ENCODE data around the gene OVAAL. TPM values are rescaled to one million over a fixed set of nuclear protein-coding genes. Genes with fewer than 3 reads are reported as not detected.

OVAAL gene
- total and polyA plus RNA-seq, 2 of the 8 experiments (the other 6 are each of a cell fraction or from before 2014, with no cell fraction given), result not detected

GRCh38 chr1:180533266-180533987 is 25.3 kb upstream of the OVAAL start:
- CTCF ChIA-PET (ENCODE audit: partially characterized antibody), result interaction anchor here (0.7 to 8.5 kb wide), 25 partner anchors 9 to 584 kb away, joined by 3 to 77 read pairs (median 3); partner anchors contain the start of gene ACBD6
- DNase-seq (ENCODE audit: low read depth in 1 of 2, low spot score in 2 of 2), result peak; percentile 15 to 84
- H3K18ac ChIP-seq (ENCODE audit: extremely low read depth, low read length), result no peak overlapping the region
- TF ChIP-seq MAX (IDR thresholded peaks at IDR 0.05) (peak; percentile 14; the same call in 1 of the 2 replicates), YY1 (IDR thresholded peaks at IDR 0.05; ENCODE audit: low read depth, low read length) (peak; percentile 93), CHD1 (IDR thresholded peaks at IDR 0.05; ENCODE audit: low read depth, low read length) (no peak), SIX5 (IDR thresholded peaks at IDR 0.05; ENCODE audit: low read depth, low read length) (no peak), EZH2 (IDR thresholded peaks at IDR 0.05; ENCODE audit: low read depth, low read length, severe bottlenecking) (no peak), FOSL1 (IDR thresholded peaks at IDR 0.05; ENCODE audit: insufficient read depth, low read depth, low read length) (no peak), HDAC2 (IDR thresholded peaks at IDR 0.05; ENCODE audit: borderline replicate concordance in 1 of 2, low read depth in 2 of 2, low read length in 2 of 2) (no peak), KDM5A (IDR thresholded peaks at IDR 0.05; ENCODE audit: low read length) (no peak), E2F6 (IDR thresholded peaks at IDR 0.05) (0 out of 2 replicates have a peak, but pooled peaks have one; percentile 56), TBP (IDR thresholded peaks at IDR 0.05; ENCODE audit: low read depth, low read length) (no peak), SUZ12 (IDR thresholded peaks at IDR 0.05; ENCODE audit: low read length) (no peak), SP2 (IDR thresholded peaks at IDR 0.05; ENCODE audit: low read length) (no peak)

More at GRCh38 chr1:180533266-180533987, 25.3 kb upstream of the OVAAL start:
- H3K79me2 ChIP-seq (ENCODE audit: control insufficient read depth in 1 of 2, insufficient read depth in 2 of 2, low read length in 2 of 2), result no peaks in the 10 kb centered on the region
- no peak overlapping the region for H2BK15ac ChIP-seq (ENCODE audit: low read length)
- no peaks in the 10 kb centered on the region for H3K79me1 ChIP-seq (ENCODE audit: low read depth, low read length)
- H2BK5ac ChIP-seq (ENCODE audit: low read depth, low read length), result no peak overlapping the region
- no peak overlapping the region for H3K4ac ChIP-seq (replicated peaks; ENCODE audit: insufficient read length, low read depth, low read length)
- POLR2A ChIA-PET (ENCODE audit: partially characterized antibody), result interaction anchor here (1.3 kb wide), 1 partner anchor 9 kb away, joined by 3 read pairs; no protein-coding TSS in a partner anchor
- no peaks in the 10 kb centered on the region for H3K23me2 ChIP-seq (ENCODE audit: low read depth, low read length)
- no peak overlapping the region for H2BK120ac ChIP-seq (replicated peaks; ENCODE audit: low read depth, low read length)
- no peaks in the 10 kb centered on the region for H4K20me1 ChIP-seq (replicated peaks in 1 of 2; ENCODE audit: control insufficient read depth in 1 of 2, insufficient read depth in 2 of 2, low read length in 2 of 2)
- peak; percentile 28 for FAIRE-seq
- no peak overlapping the region for H2BK12ac ChIP-seq (ENCODE audit: low read depth, low read length)
- no peak overlapping the region for H3K9ac ChIP-seq (replicated peaks in 1 of 4; ENCODE audit: extremely low read depth in 1 of 4, low read depth in 3 of 4, low read length in 3 of 4)
- H3K4me3 ChIP-seq (ENCODE audit: extremely low read depth in 1 of 4, insufficient read depth in 2 of 4, low read depth in 3 of 4, low read length in 4 of 4), result no peak overlapping the region
- H2AK5ac ChIP-seq (ENCODE audit: low read depth, low read length), result no peak overlapping the region
- no peaks in the 10 kb centered on the region for H3K9me3 ChIP-seq (ENCODE audit: insufficient read depth in 2 of 2, low read depth in 1 of 2, low read length in 1 of 2)
- 28% methylated on average over 10 of the region's 10 CpGs; no CpG with 5 or more reads in 1 of the 2 experiments for whole genome bisulfite sequencing, 2 experiments (ENCODE audit: extremely low coverage in 1 of 2, insufficient coverage in 1 of 2, insufficient read length in 1 of 2, insufficient replicate concordance in 2 of 2, low coverage in 1 of 2, low lambda C conversion rate in 2 of 2, missing lambda C conversion rate in 1 of 2)
- H4K8ac ChIP-seq (ENCODE audit: extremely low read depth, insufficient read depth, low read length), result no peak overlapping the region
- H3K23ac ChIP-seq (ENCODE audit: insufficient read length), result no peak overlapping the region
- no peak overlapping the region for H3K14ac ChIP-seq (ENCODE audit: insufficient read length)
- no peak overlapping the region for H4K91ac ChIP-seq (replicated peaks; ENCODE audit: insufficient read length, low read length)
- H4K5ac ChIP-seq (ENCODE audit: insufficient read length, low read depth, low read length), result no peak overlapping the region
- no peaks in the 10 kb centered on the region for H3K27me3 ChIP-seq (replicated peaks in 1 of 4; ENCODE audit: control insufficient read depth in 3 of 4, extremely low read depth in 1 of 4, insufficient read depth in 3 of 4, low read length in 3 of 4)
- no peak overlapping the region for H3K4me2 ChIP-seq (ENCODE audit: insufficient read depth in 1 of 2, low read depth in 2 of 2, low read length in 2 of 2)
- no peak overlapping the region for H3K56ac ChIP-seq (replicated peaks; ENCODE audit: insufficient read length, low read depth, low read length)
- H3K4me1 ChIP-seq (replicated peaks in 1 of 4; ENCODE audit: control insufficient read depth in 3 of 4, insufficient read depth in 4 of 4, low read length in 3 of 4), result peaks cover 0 to 2% (median 0%) of the 10 kb centered on the region in 4 experiments; a peak in 2 of 7 replicates
- H2BK20ac ChIP-seq (ENCODE audit: low read length), result no peak overlapping the region
- H2AFZ ChIP-seq (ENCODE audit: low read length), result peak overlapping the region; percentile 88
- H3K27ac ChIP-seq (ENCODE audit: low read depth, low read length), result no peak overlapping the region
- H3K36me3 ChIP-seq (ENCODE audit: control insufficient read depth in 2 of 4, insufficient read depth in 4 of 4, low read length in 3 of 4), result no peaks in the 10 kb centered on the region
